Renal cortical epithelial cell (primary cell): ENCODE results near the gene CPLX4. TPM values are rescaled to one million over a fixed set of nuclear protein-coding genes. Genes with fewer than 3 reads are reported as not detected.

ENCODE experiments used
- DNase-seq: peaks from one replicate; pipeline ENCODE4 v3.0.0-alpha.2; 2011; ENCODE audit warnings: low read depth
- total RNA-seq: library from RNA; depleted of rRNA; stranded (reverse); fragments of >200 nt; gene quantifications from 2 replicates; pipeline ENCODE4 v1.2.3, GENCODE V29; 2014

The CPLX4 gene
- total RNA-seq, 1 donor from 2014 or later, result not detected

DNA sequence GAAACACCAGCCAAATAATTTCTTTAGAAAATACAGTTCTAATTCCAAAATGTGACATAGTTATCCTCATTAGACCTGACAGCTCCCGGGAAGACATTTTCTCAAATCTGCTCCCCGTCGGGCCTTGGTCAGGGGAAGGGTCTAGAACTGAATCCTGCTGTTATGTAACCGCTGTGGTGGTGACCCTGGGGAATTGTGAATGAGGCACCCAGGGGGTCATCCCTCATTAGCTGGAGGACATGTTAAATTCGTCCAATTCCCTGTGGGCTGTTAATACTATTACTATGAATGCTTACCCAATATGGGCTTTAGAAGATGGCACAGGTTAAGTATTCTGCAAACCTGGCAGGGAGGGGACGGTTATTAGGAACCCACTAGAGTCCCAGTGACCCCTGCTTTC is 11.8 kb downstream of the CPLX4 start:
- no peak for DNase-seq

DNA sequence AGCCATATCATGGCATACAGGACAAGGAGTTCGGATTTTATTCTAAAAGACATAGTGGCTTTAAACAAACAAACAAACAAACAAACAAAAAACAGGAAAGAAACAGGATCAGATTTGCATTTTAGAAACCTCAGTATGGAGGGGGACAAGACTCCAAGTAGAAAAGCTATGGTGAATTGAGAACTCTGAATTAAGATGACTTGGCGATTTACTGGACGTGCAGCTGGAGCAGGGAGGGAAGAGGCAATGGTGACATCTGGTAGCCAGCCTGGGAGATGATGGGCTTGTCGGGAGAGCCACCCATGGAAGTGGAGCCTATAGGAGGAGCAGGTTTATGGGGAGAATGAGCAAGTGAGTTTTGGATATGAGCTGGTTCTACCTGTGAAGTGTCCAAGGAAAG is 13.2 kb downstream of the CPLX4 start:
- no peak for DNase-seq

DNA sequence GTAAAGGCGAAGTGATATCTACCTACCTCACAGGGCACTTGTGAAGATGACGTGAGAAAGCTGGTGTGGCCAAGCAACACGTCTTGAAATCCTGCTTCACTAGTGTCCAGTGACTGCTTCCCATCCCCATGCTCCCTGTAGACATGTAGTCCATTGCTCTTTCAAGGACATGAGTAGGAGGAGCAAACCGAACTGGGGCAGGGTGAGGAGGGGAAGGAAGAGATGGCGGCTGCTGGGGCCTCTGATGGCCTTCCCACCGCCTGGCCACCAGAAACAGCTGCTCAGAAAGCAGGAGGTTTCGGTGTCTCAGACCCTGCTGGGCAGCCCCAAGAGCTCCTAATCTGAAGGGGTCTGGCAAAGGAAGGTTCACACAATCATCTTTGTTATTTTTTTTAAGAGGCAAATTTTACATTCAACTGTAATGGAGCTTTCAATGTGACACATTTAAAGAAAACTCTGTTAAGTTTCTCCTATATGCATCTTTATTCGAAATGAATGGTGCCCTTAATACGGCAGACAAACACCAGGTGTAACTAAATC is 14.7 kb downstream of the CPLX4 start:
- DNase-seq, result no peak

DNA sequence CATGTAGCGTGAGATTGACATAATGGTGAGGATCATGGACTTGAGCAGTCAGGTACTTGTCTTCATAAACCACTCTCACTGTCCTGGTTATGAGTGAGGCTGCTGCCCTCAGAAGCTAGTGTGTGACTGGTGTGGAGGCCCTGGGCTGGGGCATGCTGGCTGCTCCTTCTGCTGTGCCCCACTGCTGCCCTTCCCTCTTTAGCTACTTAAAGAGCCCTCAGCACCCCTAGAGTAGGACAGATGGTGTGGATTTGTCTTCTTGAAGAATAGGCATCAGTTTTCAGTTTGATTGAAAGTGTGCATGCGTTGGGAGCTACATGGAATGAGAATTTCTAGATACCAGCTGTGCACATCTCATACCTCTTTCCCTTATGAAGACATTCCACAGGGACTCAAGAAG is 15.4 kb downstream of the CPLX4 start:
- DNase-seq, result no peak

DNA sequence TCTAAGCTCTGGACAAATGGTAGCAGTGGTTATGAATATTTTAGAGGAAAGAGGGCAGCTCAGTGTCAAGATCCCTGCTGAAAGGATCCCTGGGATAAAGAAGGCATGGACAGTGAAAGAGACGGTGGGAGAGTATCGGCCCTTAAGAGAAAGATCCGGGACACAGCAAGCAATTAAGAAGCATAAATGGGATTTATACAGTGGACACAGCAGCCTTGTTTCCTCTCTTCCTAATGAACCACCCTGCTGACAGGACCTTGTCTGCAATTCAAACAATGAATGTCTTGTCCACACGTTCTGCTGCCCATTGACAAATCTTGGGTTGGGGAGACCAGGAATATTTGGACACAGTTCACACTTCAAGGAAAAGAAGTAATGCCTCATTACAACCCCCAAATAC is 16.5 kb downstream of the CPLX4 start:
- no peak for DNase-seq

DNA sequence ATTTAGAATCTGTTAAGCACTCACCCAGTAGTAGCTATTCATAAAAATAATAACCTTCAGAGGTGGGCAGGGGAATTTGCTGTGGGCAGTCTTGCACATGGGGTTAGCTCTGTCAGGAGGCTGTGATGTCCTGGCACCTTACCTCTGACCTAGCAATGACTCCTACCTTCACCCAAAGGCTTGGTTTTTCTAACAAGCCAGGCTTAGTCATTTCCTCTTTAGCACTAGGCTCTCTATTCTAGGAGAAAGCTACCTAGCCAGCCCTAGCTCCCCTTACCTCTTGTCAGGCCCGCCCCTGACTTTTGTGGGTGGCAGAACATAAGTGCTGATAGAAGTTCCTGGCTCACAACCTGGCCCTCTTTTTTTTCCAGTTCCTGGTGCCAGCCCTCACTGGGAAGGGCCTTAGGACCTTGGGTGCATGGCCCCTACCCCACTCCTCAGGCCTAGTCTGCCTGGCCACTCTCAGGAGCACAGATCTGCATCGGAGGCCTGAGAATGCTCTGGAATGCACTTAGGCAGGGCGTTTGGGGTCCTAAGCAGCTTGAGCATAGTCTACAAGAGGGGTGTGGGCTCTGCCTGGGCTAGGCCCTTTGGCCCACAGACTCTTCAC is 17.7 kb downstream of the CPLX4 start:
- DNase-seq, result peak; percentile 41

DNA sequence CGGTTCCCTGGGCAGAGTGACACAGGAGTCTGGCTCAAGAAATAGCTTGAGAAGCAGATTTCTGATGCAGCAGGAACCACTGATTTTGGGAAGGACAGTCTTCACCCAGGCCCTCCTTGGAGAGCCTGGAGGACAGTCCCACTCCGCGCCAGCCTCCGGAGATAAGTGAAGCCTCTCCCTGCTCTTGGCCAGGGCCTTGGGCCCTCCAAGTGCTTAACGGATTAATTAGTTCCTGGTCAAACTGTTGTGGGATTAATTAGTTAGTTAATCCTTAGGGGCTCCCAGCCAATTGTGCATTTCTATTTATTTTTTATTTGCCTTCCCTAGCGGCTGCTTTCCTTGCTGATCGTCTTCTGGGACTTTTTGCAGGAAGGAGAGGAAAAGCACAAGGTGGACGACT is 19.6 kb downstream of the CPLX4 start:
- DNase-seq, result no peak

DNA sequence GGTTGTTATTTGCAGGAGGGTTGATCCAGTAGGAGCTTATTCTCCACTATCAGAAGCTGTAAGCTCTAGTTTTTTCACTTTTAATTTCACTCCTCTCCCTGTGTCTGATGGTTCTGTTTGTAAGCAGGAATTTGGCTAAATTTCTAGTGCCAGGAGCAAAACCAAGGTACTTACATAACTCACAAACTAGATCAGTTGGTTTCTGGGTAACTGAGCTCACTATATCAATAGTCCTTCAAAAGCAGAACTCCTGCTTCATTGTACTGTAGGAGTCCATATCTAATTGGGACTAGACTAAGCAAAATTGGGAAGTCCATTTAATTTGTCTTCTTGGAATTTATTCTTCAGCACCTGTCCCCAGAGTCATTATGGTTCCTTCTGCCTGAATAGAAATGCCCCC is 25.1 kb downstream of the CPLX4 start:
- DNase-seq, result no peak

DNA sequence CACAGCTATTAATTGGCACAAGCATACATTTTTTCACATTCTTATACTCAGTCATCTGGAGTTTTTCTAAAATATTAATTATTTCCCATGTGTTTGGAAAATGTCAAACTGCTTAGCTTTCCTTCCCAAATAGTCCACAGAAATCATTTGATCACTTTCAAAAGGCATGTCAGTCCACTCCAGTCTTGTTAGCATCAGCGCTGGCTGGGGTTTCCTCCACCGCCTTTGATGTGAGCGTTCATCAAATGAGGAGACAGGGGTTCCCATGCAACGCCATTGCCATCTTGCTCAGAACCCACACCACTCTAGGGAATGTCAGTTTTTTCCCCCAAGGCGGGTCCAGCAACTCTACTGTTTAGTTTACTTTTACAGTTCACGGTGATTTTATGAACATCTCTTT is 32.1 kb downstream of the CPLX4 start:
- DNase-seq, result no peak

DNA sequence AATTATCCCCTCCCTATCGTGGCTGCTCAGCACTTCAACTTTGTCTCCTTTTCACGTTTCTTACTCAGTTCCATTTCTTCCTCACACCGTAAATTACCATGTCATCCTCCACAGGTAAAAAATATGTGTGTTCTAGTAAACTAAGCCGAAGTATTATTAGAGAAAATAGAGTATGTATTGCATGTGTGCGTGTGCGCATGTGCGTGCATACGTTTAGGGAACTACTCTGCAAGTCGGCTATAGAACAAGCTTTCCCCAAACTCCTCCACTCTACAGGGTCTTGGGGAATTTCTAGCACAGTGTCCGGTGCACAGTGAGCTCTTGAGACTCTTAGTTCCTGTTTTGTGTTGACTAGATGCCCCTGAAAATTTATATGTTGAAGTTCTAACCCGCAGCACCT is 36.1 kb downstream of the CPLX4 start:
- DNase-seq, result no peak

DNA sequence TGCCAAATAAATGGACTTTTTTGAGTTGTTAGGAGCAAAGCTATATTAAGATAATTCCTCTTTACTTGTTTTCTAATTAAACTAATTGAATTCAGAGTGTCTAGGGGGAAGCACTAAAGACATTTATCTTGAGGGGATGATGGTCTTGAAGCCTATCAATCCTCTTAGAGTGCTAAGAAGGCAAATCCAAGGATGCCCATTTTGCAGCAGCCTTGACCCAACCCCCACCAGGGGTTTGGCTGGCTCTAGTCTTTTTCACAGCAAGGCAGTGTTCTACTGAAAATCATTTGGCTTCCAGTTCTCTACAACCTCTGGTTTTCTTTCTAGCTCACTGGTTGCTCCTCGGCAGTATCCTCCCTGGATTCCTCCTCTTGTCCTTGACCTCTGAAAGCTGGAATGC is 38.7 kb downstream of the CPLX4 start:
- no peak for DNase-seq

DNA sequence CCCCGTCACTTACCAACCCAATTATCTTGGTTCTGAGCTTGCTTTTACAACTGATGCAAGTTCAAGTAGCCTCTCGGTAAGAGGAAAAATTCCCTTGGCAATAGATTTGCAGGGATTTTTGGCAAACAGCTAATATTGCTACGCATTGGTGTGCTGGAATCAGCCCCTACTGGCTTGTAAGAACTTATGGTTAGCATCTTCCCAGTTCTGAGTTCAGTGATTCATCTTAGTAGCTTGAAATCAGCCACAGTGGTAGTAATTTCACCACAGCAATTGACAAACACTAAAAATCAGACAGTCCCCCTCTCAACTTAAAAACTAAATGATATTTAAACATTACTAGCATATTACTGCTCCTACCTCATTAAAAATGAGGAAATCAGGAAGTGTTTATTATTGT is 39.3 kb downstream of the CPLX4 start:
- no peak for DNase-seq

DNA sequence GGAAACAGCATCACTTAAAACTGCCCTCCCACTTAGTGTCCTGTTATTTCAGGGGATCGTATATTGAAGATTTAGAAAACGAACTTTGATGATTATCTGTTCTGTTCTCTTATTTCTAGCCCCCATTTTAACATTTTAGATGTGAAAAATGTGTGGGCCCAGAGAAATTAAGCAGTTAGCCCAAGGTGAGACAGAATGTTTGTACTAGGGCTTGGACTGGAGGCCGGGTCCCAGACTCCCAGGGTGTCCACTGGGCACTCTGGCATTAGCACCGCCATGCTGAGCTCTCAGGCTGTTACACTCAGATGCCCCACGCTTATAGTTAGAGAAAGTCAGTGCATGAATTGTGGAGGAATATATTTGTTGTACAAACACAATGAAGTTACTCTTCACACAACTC is 39.7 kb downstream of the CPLX4 start:
- no peak for DNase-seq

DNA sequence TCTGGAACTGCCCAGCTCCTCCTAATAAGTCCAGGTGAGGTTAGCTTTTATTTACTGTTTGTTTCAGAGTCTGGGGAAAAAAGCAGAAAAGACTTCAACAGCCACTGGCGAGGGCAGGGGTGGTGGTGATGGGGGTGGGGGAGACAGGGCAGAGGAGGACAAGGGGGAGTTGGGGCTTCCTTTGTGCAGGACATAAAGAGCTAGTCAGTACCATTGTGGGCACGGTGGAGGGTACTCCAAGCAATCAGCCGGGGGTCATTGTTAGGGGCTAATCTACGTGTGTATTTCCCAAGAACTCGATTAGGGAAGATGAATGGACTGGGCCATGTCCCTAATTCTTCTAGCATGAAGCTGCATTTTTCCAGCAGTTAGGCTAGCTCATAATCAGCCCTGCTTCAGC is 42.4 kb downstream of the CPLX4 start:
- no peak for DNase-seq

DNA sequence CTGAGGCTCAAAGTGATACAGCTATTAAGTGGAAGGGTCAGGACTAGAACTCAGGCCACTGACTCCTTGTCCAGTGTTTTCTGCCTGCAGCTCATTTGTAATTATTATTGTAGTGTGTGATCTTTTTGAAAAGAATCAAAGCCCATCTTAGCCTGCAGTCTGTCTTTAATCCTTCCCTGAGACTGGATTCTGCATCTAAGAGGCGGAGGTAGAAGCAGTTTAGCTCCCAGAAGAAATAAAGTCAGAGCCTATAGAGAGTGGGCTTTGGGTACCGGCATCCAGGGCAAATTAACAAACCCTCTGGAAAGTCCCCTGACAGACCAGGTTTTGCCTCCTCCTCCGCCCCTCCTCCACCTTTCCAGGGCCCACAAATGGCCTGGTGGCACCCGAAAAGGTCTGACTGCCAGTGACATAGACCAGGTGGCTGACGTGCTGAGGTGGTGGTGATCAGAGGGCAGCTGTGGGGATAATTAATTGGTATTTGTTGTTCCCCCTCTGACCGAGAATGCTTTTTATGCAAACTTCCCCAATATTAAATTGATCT is 43.0 kb downstream of the CPLX4 start:
- no peak for DNase-seq

DNA sequence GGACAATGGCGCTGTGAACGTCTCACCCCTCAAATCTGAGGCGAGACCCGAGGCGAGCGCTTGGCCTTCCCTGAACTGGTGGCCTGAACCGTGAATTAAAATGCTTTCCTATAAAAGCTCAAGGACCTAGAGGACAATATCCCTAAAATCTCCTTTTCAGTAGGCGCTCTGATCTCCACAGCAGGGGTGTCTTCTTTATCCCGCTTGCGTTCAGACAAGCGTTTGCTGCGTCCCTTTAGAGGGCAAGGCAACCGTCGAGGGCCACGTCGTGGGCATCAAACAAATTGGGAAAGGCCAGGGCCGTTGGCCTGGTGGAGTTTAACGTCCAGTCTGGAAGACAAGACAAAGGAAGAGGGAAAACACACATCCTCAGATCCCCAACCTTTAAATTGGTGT is 43.9 kb downstream of the CPLX4 start:
- DNase-seq, result no peak

DNA sequence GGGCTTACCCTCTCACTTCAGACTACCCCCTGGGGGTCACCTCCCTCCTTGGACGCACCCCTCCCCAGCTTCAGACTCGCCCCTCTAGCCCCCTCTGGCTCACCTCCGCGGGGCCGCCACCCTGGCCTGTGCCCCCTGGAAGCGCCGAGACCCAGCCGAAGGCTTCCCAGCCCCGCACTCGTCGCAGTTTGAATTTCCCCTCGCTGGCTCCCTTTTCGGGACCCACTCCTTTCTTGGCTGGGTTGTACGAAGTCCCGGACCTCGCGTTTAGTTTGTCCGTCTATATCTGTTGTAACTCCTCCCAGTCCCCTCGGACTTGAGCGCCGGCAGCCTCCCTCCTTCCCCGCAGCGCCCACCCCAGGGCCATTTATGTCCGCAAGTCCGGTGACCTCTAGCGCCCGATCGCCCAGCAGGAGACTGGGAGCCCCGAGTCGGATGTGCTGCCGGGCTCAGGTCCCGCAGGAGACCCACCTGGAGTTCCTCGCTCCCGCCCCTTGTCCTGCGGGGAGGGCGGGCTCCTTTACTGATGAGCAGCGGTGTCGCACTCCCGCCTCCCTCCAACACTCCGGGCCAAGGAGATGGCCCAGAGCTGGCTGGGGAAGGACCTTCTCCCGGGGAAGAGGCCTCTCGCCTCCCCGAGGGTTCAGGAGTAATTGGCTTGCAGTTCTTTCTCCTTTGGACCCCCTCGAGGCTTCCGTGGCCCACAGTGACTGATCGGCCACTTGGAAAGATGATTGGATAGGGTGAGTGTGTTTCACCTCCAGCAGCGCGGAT is 44.5 kb downstream of the CPLX4 start:
- DNase-seq, result no peak

DNA sequence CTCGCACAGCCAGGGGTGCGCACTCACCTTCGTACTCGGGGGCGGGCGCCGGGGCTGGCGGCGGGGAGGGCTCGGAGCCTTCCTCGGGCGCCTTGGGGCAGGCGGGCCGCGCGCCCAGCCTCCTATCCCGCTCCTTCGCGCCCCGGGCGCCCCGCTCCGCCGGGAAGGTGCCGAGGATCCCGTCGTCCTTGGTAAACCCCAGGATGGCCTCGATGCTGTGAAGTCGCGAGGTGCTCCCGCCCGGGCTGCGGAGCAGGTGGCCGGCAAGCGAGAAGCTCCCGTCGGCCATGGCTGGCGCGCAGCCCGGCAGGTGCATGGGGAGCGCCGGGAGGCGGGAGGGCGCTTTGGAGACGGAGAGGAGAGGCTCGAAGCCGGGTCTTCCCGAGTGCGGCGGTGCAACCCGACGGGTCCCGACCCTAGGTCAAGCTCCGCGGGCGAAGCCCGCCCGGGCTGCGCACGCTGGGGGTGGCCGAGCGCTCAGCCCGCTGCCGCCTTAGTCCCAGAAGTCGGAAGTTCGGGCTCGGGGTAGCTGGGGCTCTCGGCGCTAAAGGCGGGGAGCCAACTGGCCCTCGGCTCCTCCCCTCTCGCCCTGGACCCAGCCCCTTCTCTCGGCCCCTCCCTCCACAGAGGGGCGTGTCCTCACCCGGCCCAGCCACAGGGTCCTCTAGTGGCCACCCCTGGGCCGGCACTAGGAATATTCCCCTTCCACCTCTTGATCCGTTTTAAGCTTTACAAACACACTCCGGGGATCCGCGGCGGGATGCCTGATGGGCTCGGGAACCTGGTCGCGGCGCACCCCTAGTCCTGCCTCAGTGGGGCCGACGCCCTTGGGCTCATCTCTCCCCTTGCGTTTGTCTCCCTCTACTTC is 45.3 kb downstream of the CPLX4 start, which contains the start of gene RAX:
TSS of gene RAX (minus strand) at position 564 of the 868 bp plus-strand sequence. CDS start at position 316, 248 bp downstream.
- no peak for DNase-seq

DNA sequence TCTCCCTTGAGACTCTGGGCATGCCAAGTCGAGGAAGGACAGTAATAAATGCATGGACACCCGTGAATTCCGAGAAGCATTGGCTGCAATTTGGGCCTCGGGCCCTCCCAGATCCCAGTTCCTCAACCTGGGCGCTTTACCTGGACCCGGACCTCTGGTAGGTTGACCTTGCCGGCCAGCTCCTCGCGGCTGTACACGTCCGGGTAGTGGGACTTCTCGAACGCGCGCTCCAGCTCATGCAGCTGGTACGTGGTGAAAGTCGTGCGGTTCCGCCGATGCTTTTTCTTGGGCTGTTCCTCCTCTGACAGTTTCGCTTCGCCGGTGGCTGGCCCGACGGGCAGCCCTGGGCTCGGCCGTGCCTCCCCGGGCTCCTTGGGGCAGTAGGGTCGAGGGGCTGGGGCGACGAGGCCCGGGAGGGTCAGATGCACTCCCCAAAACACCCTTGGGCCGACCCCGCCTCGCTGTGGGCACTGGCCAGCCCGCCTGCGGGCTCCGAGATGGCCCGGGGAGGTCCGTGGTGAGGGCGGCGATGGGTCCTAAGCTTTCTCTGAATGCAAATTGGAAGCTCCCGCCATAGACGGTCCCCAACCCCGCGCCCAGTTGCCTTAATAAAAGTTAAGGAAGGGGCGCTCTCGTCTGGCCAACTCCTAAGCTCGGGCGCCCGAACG is 46.1 kb downstream of the CPLX4 start:
- no peak for DNase-seq

DNA sequence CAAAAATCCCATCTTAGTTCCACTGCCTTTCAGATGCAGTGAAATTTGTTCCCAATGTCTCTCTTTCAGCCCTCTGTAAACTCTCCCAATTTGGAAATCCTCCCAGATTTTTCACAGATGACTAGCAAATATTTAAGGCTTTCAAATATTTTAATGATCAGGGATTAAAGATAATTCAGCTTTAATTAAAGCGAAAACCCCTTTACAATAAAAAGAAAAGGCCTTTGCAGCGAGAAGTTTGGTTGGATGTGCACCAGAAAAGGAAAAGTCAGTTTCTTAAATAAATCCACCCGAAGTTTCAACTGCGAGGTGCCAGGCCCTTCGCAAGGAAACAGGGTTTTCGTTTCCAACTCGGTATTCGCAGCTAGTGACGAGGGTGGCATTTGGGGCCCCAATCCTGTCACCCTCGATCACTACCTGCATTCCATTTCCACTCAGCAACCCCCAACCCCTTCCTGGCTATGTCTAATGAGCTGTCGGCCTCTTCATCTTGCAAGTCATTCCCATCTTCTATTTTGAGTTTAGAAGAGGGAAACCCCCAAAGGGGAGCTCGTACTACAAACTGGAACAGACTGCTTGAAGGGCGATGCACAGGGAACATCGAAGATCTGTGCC is 46.7 kb downstream of the CPLX4 start:
- no peak for DNase-seq

DNA sequence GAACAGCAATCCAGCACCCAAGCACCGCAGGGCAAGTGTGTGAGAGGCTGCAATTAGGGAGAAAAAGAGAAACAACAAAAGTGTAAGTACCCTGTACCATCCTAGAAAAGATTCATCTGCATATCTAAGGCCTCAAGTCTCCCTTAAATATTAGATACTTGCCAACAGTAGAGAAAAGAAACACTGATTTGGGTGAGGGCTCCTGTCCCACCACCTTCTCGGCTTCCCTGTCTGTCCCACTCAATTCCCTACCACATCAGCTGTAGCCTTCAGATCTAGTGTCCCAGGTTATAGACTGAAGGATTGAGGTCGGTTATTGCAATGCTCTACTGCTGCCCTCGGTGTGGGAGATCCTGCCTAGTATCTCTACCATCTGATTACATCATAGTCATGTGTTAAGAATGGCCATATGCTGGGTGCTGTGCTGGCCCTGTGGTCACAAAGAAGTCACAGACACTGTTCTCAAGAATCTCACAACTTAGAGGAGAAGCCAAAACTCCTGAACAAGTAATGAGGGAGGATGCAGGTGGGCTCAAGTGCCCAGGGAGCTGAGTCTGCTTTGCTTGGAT is 47.7 kb downstream of the CPLX4 start:
- no peak for DNase-seq
